HCT116 (cell line): ENCODE data around the gene UMPS. TPM values are rescaled to one million over a fixed set of nuclear protein-coding genes. Genes with fewer than 3 reads are reported as not detected.

Experiments used
- ATAC-seq: fragments of 200-7000 bp; cut with Tn5 transposase; 2 replicates; pipeline ENCODE4 v1.9.1; 2020; ENCODE audit warnings: mild to moderate bottlenecking, moderate library complexity
- BruUV-seq: library from RNA; stranded (reverse); fragments of 400-500 nt; replicated peaks from 2 replicates; lab custom pipeline; 2021; lab: Mats Ljungman, UMichigan
- CTCF ChIA-PET: fragments of 300-600 bp; sonication (Branson Sonifier 250); formaldehyde crosslinking; loops from one replicate; lab custom pipeline; 2021; ENCODE audit warnings: antibody characterized with exemption; lab: Charles Lee
- POLR2A ChIA-PET: fragments of 300-600, 350-600 bp; sonication (Branson Sonifier 250); formaldehyde crosslinking; loops from one replicate; lab custom pipeline; 2021; ENCODE audit warnings: antibody characterized with exemption; lab: Charles Lee
- RAD21 ChIA-PET, 2 experiments: fragments of 300-600 bp; sonication (Branson Sonifier 250); formaldehyde crosslinking; loops; one replicate each; lab custom pipeline; 2023; ENCODE audit warnings: low total read pairs in 2 of 2; ENCODE audit not compliant: uncharacterized antibody in 2 of 2, unreplicated experiment in 2 of 2, low non-redundant PET in 1 of 2; lab: Charles Lee
- DNase-seq: peaks from one replicate; pipeline ENCODE4 v3.0.0-alpha.2; 2010; ENCODE audit warnings: low read depth, low spot score
- H2AFZ ChIP-seq: fragments of 200-600 bp; shearing (Covaris generic), sonication (generic); 2 replicates; pipeline ENCODE4 v1.6.1; 2017; ENCODE audit warnings: low read depth, mixed run types, mixed read lengths, antibody characterized with exemption, low read length; ENCODE audit not compliant: poor library complexity, severe bottlenecking
- H3K27ac ChIP-seq: 2 replicates; pipeline ENCODE4 v1.5.1; 2012; ENCODE audit warnings: low read depth, low read length
- H3K27me3 ChIP-seq: fragments of 200-600 bp; sonication (generic); 2 replicates; pipeline ENCODE4 v1.6.1; 2016; ENCODE audit warnings: mixed run types, low read length, mixed read lengths; ENCODE audit not compliant: insufficient read depth
- H3K36me3 ChIP-seq, 2 experiments: fragments of 200-500 bp in 1 of 2; fragments of 200-600 bp in 1 of 2; sonication (Bioruptor generic) in 1 of 2; sonication (generic) in 1 of 2; 2 replicates each; pipeline versions ENCODE4 v1.5.1 to v1.6.1; 2014 to 2016; ENCODE audit warnings: low read length in 2 of 2, inconsistent platforms in 1 of 2, mixed read lengths in 1 of 2, mixed run types in 1 of 2; ENCODE audit not compliant: insufficient read depth in 2 of 2, control insufficient read depth in 1 of 2
- H3K4me1 ChIP-seq, 2 experiments: fragments of 200-600 bp in 1 of 2; sonication (generic) in 1 of 2; 2 replicates each; pipeline versions ENCODE4 v1.5.1 to v1.6.1; 2012 to 2017; ENCODE audit warnings: low read length in 2 of 2, inconsistent platforms in 1 of 2, mild to moderate bottlenecking in 1 of 2, mixed read lengths in 1 of 2, mixed run types in 1 of 2, moderate library complexity in 1 of 2; ENCODE audit not compliant: insufficient read depth in 2 of 2, control insufficient read depth in 1 of 2
- H3K4me2 ChIP-seq: fragments of 200-600 bp; sonication (generic); 2 replicates; pipeline ENCODE4 v1.6.1; 2017; ENCODE audit warnings: mixed run types, low read length, mixed read lengths
- H3K4me3 ChIP-seq, 2 experiments: fragments of 200-600 bp in 1 of 2; sonication (generic) in 1 of 2; replicated peaks in 1 of 2; 2 replicates each; pipeline ENCODE4 v1.5.1; 2011 to 2016; ENCODE audit warnings: low read length in 2 of 2, control low read depth in 1 of 2, low read depth in 1 of 2, mild to moderate bottlenecking in 1 of 2, mixed read lengths in 1 of 2, mixed run types in 1 of 2
- H3K79me2 ChIP-seq: fragments of 200-600 bp; sonication (generic); 2 replicates; pipeline ENCODE4 v1.6.1; 2017; ENCODE audit warnings: mild to moderate bottlenecking, mixed run types, low read length, moderate library complexity, mixed read lengths; ENCODE audit not compliant: insufficient read depth
- H3K9ac ChIP-seq: fragments of 200-600 bp; sonication (generic); 2 replicates; pipeline ENCODE4 v1.6.1; 2016; ENCODE audit warnings: low read length, mixed read lengths
- H3K9me2 ChIP-seq: fragments of 200-600 bp; sonication (generic), shearing (Covaris generic); 2 replicates; pipeline ENCODE4 v1.6.1; 2017; ENCODE audit warnings: mixed run types, mild to moderate bottlenecking, moderate library complexity; ENCODE audit not compliant: insufficient read depth
- H3K9me3 ChIP-seq, 2 experiments: fragments of 200-500 bp in 1 of 2; fragments of 200-600 bp in 1 of 2; sonication (Bioruptor generic) in 1 of 2; sonication (generic) in 1 of 2; 2 replicates each; pipeline ENCODE4 v1.6.1; 2014 to 2017; ENCODE audit warnings: low read length in 2 of 2, mixed read lengths in 2 of 2, inconsistent platforms in 1 of 2, low read depth in 1 of 2, mild to moderate bottlenecking in 1 of 2, mixed run types in 1 of 2, moderate library complexity in 1 of 2; ENCODE audit not compliant: control insufficient read depth in 1 of 2, insufficient read depth in 1 of 2
- H4K20me1 ChIP-seq: fragments of 200-600 bp; sonication (generic), shearing (Covaris generic); 2 replicates; pipeline ENCODE4 v1.6.1; 2017; ENCODE audit warnings: mixed run types, mild to moderate bottlenecking, moderate library complexity; ENCODE audit not compliant: insufficient read depth
- ATF3 ChIP-seq: IDR thresholded peaks from 2 replicates; pipeline ENCODE4 v1.6.1; 2012
- CBX3 ChIP-seq: IDR thresholded peaks from 2 replicates; pipeline ENCODE4 v1.6.1; 2012; ENCODE audit warnings: low read depth
- ELF1 ChIP-seq: IDR thresholded peaks from 2 replicates; pipeline ENCODE4 v1.6.1; 2012; ENCODE audit warnings: low read depth, borderline replicate concordance
- EZH2 ChIP-seq: fragments of 200-600 bp; sonication (generic); IDR thresholded peaks from 2 replicates; pipeline ENCODE4 v1.6.1; 2017; ENCODE audit warnings: antibody characterized with exemption, mixed run types
- MAX ChIP-seq: IDR thresholded peaks from 2 replicates; pipeline ENCODE4 v1.6.1; 2012
- SP1 ChIP-seq: IDR thresholded peaks from 2 replicates; pipeline ENCODE4 v1.6.1; 2012; ENCODE audit warnings: low read depth
- SRF ChIP-seq: IDR thresholded peaks from 2 replicates; pipeline ENCODE4 v1.6.1; 2012; ENCODE audit warnings: low read depth
- intact Hi-C: fragments of 100-400 bp; cut with micrococcal nuclease; formaldehyde crosslinking; loops from 2 replicates; pipeline ENCODE4 v1.10.0; 2022
- total RNA-seq: library from RNA; stranded (reverse); gene quantifications from one replicate; pipeline ENCODE4 v1.2.1, GENCODE V29; 2021; ENCODE audit not compliant: unreplicated experiment
- TF ChIP-seq, protein P1 (sequence below): IDR thresholded peaks from 2 replicates; pipeline ENCODE4 v1.6.1; 2011; ENCODE audit warnings: mild to moderate bottlenecking, low read length, moderate library complexity; ENCODE audit not compliant: insufficient replicate concordance; ENCODE audit errors: extremely low read depth
- TF ChIP-seq, protein P2 (sequence below): IDR thresholded peaks from 2 replicates; pipeline ENCODE4 v1.6.1; 2012; ENCODE audit warnings: low read depth

The UMPS gene
- total RNA-seq, 1 experiment from 2014 or later: 41.3 TPM

GRCh38 chr3:124770336-124771082, 40.3 kb downstream of the UMPS start:
- CTCF ChIA-PET: interaction anchor here (2.3 to 5.6 kb wide), 2 partner anchors 10 to 131 kb away, joined by 11 to 35 read pairs; no protein-coding TSS in a partner anchor
- Histone ChIP-seq H3K79me2 (no peaks in the 10 kb centered on the region), H3K9me2 (no peaks in the 10 kb centered on the region), H3K27me3 (no peaks in the 10 kb centered on the region), H3K9me3 (no peaks in the 10 kb centered on the region), H3K4me2 (no peak overlapping the region), H3K27ac (no peak overlapping the region), H2AFZ (no peak overlapping the region), H4K20me1 (no peaks in the 10 kb centered on the region), H3K4me3 (no peak overlapping the region), H3K4me1 (peaks cover 10 to 20% of the 10 kb centered on the region in 2 experiments), H3K36me3 (peaks cover 3 to 5% of the 10 kb centered on the region in 2 experiments; a peak in 1 of 4 replicates), H3K9ac (no peak overlapping the region)
- intact Hi-C loops: no loop called here
- DNase-seq: no peak
- TF ChIP-seq, protein P1, sequence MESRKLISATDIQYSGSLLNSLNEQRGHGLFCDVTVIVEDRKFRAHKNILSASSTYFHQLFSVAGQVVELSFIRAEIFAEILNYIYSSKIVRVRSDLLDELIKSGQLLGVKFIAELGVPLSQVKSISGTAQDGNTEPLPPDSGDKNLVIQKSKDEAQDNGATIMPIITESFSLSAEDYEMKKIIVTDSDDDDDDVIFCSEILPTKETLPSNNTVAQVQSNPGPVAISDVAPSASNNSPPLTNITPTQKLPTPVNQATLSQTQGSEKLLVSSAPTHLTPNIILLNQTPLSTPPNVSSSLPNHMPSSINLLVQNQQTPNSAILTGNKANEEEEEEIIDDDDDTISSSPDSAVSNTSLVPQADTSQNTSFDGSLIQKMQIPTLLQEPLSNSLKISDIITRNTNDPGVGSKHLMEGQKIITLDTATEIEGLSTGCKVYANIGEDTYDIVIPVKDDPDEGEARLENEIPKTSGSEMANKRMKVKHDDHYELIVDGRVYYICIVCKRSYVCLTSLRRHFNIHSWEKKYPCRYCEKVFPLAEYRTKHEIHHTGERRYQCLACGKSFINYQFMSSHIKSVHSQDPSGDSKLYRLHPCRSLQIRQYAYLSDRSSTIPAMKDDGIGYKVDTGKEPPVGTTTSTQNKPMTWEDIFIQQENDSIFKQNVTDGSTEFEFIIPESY: no peak
- TF ChIP-seq SRF (no peak), CBX3 (no peak), ELF1 (no peak)
- BruUV-seq: no TSS peak
- no peak for ATAC-seq
- POLR2A ChIA-PET: interaction anchor here (0.7 kb wide), 1 partner anchor 46 kb away, joined by 3 read pairs; no protein-coding TSS in a partner anchor
- RAD21 ChIA-PET: no interaction called here

- POLR2A ChIA-PET: interaction anchor here (0.7 kb wide), 1 partner anchor 47 kb away, joined by 3 read pairs; no protein-coding TSS in a partner anchor
- Histone ChIP-seq H3K27ac (no peak overlapping the region), H3K9ac (no peak overlapping the region), H3K9me2 (no peaks in the 10 kb centered on the region), H3K4me1 (peaks cover 10 to 20% of the 10 kb centered on the region in 2 experiments), H4K20me1 (no peaks in the 10 kb centered on the region), H3K4me3 (no peak overlapping the region), H3K79me2 (no peaks in the 10 kb centered on the region), H3K27me3 (no peaks in the 10 kb centered on the region), H3K36me3 (peaks cover 3 to 5% of the 10 kb centered on the region in 2 experiments; a peak in 1 of 4 replicates), H2AFZ (no peak overlapping the region), H3K9me3 (no peaks in the 10 kb centered on the region), H3K4me2 (no peak overlapping the region)
- ATAC-seq: no peak
- no peak for DNase-seq
- intact Hi-C loops: no loop called here
- RAD21 ChIA-PET: no interaction called here
- BruUV-seq: no TSS peak
- CTCF ChIA-PET: interaction anchor here (2.3 to 5.6 kb wide), 2 partner anchors 10 to 130 kb away, joined by 11 to 35 read pairs; no protein-coding TSS in a partner anchor
- TF ChIP-seq, protein P2, sequence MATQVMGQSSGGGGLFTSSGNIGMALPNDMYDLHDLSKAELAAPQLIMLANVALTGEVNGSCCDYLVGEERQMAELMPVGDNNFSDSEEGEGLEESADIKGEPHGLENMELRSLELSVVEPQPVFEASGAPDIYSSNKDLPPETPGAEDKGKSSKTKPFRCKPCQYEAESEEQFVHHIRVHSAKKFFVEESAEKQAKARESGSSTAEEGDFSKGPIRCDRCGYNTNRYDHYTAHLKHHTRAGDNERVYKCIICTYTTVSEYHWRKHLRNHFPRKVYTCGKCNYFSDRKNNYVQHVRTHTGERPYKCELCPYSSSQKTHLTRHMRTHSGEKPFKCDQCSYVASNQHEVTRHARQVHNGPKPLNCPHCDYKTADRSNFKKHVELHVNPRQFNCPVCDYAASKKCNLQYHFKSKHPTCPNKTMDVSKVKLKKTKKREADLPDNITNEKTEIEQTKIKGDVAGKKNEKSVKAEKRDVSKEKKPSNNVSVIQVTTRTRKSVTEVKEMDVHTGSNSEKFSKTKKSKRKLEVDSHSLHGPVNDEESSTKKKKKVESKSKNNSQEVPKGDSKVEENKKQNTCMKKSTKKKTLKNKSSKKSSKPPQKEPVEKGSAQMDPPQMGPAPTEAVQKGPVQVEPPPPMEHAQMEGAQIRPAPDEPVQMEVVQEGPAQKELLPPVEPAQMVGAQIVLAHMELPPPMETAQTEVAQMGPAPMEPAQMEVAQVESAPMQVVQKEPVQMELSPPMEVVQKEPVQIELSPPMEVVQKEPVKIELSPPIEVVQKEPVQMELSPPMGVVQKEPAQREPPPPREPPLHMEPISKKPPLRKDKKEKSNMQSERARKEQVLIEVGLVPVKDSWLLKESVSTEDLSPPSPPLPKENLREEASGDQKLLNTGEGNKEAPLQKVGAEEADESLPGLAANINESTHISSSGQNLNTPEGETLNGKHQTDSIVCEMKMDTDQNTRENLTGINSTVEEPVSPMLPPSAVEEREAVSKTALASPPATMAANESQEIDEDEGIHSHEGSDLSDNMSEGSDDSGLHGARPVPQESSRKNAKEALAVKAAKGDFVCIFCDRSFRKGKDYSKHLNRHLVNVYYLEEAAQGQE: no peak
- TF ChIP-seq EZH2 (no peak), SP1 (no peak), ATF3 (no peak), MAX (no peak), SRF (no peak)
These were observed 40.8 kb downstream of the UMPS start for GRCh38 chr3:124771083-124771445.
